Cardiac fibroblast (primary cell): ENCODE data around the gene OR4L1.

Experiments used
- DNase-seq, 2 donors: peaks; one replicate each; pipeline versions ENCODE4 v3.0.0 to v3.0.0-alpha.2; 2010; ENCODE audit warnings: low read depth in 2 of 2
- H3K4me3 ChIP-seq, 2 donors: replicated peaks in 1 of 2; 1 replicate in 1 of 2; 2 replicates in 1 of 2; pipeline ENCODE4 v1.5.1; 2011; ENCODE audit warnings: low read depth in 2 of 2, low read length in 2 of 2, mild to moderate bottlenecking in 2 of 2, moderate library complexity in 1 of 2
- TF ChIP-seq, protein P1 (sequence below): IDR thresholded peaks from one replicate; pipeline ENCODE4 v1.5.1; 2011; ENCODE audit warnings: low read depth, mild to moderate bottlenecking, low read length, inconsistent platforms

OR4L1 gene

GRCh38 chr14:20059745-20060144 is at the start of gene OR4L1:
OR4L1 (plus strand) TSS chr14:20060045; CDS start chr14:20060045, 0 bp downstream.
- TF ChIP-seq, protein P1, sequence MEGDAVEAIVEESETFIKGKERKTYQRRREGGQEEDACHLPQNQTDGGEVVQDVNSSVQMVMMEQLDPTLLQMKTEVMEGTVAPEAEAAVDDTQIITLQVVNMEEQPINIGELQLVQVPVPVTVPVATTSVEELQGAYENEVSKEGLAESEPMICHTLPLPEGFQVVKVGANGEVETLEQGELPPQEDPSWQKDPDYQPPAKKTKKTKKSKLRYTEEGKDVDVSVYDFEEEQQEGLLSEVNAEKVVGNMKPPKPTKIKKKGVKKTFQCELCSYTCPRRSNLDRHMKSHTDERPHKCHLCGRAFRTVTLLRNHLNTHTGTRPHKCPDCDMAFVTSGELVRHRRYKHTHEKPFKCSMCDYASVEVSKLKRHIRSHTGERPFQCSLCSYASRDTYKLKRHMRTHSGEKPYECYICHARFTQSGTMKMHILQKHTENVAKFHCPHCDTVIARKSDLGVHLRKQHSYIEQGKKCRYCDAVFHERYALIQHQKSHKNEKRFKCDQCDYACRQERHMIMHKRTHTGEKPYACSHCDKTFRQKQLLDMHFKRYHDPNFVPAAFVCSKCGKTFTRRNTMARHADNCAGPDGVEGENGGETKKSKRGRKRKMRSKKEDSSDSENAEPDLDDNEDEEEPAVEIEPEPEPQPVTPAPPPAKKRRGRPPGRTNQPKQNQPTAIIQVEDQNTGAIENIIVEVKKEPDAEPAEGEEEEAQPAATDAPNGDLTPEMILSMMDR, result no peak
- DNase-seq, result no peak
- H3K4me3 ChIP-seq, result no peak within 1 kb of the TSS

DNA sequence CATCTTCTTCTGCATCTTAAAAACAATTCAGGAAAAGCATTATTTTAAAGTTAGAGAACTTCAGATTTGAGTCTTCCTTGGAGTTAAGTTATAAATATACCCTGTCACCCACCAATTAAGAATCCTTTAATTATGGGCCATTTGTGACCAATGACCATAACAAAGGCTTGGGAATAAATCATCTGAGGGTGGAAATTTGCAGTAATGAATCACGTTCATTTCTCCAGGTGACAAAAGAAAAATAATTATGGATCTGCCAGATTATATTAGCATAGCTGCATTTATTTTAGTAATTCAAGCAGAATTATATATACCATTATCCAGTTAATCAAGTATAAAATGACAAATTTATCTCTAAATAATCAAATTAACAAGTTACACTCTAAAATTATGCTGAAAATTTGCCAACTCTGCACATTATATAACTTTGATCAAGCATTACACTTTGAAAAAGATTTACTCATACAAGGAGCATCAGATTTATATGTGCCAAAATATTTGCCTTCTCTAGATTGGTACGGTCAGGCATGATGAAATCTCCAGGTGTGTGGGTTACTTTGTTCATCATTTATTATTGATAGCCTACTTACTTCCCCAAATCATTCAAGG is 40.5 kb upstream of the OR4L1 start, which contains the start of gene OR4K14:
Gene OR4K14, minus strand, starts transcription at position 51 of the 609 bp plus-strand sequence. CDS start 4,114 bp downstream, outside the sequence.
- TF ChIP-seq, protein P1, result no peak
- DNase-seq, result no peak
- no peak within 1 kb of the TSS for H3K4me3 ChIP-seq

DNA sequence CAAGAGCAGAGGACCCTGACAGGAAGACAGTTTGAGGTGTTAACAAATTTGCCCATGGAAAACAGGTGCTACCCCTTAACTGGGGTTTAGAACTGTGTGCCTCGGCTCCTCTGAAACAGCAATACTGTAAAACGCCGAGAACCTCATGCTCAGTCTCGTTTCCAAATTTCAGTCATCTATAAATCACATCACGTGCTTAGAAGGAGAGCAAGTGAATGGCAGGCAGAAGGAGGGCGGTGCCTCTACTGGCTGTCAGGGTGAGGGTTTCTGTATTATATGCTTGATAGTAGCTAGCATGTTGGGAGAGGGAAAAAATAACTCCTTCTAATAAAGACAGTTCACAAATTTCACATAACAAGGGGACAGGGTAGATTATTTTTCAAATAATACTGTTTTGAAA is 28.8 kb upstream of the OR4L1 start:
- TF ChIP-seq, protein P1, result no peak
- no peak overlapping the region for H3K4me3 ChIP-seq
- DNase-seq, result no peak

GRCh38 chr14:20035449-20035848 is 24.4 kb upstream of the OR4L1 start:
- DNase-seq, result no peak
- TF ChIP-seq, protein P1, result no peak
- no peak overlapping the region for H3K4me3 ChIP-seq

DNA sequence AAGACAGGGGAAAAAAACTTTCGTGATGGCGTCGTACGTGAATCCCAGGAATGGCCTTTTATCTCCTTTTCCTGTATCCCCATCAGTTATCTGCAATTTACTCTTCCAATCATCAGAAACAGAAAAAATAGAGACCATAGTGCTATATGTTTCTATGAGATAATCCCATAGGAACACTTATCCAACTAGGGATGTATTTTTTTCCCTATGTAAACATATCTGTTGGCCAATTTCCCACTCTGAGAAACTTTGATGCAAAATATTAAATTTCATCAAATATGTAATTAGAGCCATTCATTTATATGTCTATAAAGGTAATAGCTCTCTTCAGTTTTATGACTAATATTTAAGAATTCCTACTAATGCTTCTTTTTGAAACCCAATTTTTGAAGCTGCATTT is 23.9 kb upstream of the OR4L1 start, which contains the start of gene OR4K13:
Gene OR4K13, minus strand, starts transcription at position 101 of the 400 bp plus-strand sequence. CDS start 1,280 bp downstream, outside the sequence.
- H3K4me3 ChIP-seq, result no peak within 1 kb of the TSS
- DNase-seq, result no peak
- TF ChIP-seq, protein P1, result no peak

DNA sequence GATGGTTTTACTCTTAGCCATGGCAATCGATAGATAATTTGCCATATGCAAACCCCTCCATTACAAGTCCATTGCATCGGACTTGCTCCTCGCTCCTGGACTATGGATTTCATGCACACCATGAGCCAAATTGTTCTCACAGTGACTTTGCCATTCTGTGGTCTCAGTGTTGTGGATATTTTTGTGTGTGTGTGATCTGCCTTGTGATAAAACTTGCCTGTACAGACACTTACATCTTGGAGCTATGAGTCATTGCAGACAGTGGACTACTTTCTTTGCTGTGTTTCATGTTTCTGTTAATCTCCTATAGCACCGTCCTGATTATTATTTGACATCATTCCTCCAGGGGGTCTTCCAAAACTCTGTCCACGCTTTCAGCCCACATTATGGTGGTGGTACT is 15.6 kb upstream of the OR4L1 start:
- DNase-seq, result no peak
- TF ChIP-seq, protein P1, result no peak
- no peak overlapping the region for H3K4me3 ChIP-seq

GRCh38 chr14:20048202-20048601 is 11.6 kb upstream of the OR4L1 start:
- no peak for DNase-seq
- TF ChIP-seq, protein P1, result no peak
- H3K4me3 ChIP-seq, result no peak overlapping the region
